Spleen (tissue), 7 donors: ENCODE results near the gene BRAF.

ENCODE experiments used
- POLR2A ChIP-seq, 3 donors: fragments of 450-650 bp; IDR thresholded peaks; one replicate each; pipeline ENCODE4 v1.5.1; 2017; ENCODE audit warnings: antibody characterized with exemption in 3 of 3, mild to moderate bottlenecking in 1 of 3
- TF ChIP-seq, protein P1 (sequence below), 11 experiments: fragments of 200-600 bp in 7 of 11; fragments of 450-650 bp in 4 of 11; sonication (generic) in 4 of 11; IDR thresholded peaks in 8 of 11; conservative IDR thresholded peaks in 3 of 11; 1 replicate in 7 of 11; 2 replicates in 4 of 11; pipeline versions ENCODE4 v1.4.0 to v1.8.0; 2016 to 2021; ENCODE audit warnings: antibody characterized with exemption in 11 of 11, inconsistent platforms in 4 of 11, mild to moderate bottlenecking in 1 of 11
- donor health status: DM: no; HTN: no; CAD: no; lungs with moderate emphysema.
- donor health status: DM: no; HTN: no; CAD: no.
- donor health status: DM: no; HTN: no; CAD: no.

DNA sequence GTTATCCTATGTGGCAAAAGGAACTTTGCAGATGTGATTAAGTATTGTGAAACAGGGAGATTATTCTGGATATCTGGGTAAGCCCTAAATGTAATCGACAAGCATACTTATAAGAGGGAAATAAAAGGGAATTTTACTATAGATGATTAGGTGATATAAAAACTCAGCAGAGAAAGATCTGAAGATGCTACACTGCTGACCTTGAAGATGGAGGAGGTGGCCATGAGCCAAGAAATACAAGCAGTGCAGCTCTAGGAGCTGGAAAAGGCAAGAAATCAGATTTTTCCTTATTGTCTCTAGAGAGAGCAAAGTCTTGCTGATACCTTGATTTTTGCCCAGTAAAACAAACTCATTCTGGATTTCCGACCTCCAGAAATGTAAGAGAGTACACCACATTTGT lies 67.7 kb downstream of the BRAF start:
- TF ChIP-seq, protein P1, sequence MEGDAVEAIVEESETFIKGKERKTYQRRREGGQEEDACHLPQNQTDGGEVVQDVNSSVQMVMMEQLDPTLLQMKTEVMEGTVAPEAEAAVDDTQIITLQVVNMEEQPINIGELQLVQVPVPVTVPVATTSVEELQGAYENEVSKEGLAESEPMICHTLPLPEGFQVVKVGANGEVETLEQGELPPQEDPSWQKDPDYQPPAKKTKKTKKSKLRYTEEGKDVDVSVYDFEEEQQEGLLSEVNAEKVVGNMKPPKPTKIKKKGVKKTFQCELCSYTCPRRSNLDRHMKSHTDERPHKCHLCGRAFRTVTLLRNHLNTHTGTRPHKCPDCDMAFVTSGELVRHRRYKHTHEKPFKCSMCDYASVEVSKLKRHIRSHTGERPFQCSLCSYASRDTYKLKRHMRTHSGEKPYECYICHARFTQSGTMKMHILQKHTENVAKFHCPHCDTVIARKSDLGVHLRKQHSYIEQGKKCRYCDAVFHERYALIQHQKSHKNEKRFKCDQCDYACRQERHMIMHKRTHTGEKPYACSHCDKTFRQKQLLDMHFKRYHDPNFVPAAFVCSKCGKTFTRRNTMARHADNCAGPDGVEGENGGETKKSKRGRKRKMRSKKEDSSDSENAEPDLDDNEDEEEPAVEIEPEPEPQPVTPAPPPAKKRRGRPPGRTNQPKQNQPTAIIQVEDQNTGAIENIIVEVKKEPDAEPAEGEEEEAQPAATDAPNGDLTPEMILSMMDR (IDR thresholded peaks at IDR 0.05 in 8 of 11, conservative IDR thresholded peaks at IDR 0.05 in 3 of 11) = no peak
- no peak for TF ChIP-seq POLR2A (IDR thresholded peaks at IDR 0.05)
